Measurements from ENCODE around the gene MGAT5.

The MGAT5 gene

DNA sequence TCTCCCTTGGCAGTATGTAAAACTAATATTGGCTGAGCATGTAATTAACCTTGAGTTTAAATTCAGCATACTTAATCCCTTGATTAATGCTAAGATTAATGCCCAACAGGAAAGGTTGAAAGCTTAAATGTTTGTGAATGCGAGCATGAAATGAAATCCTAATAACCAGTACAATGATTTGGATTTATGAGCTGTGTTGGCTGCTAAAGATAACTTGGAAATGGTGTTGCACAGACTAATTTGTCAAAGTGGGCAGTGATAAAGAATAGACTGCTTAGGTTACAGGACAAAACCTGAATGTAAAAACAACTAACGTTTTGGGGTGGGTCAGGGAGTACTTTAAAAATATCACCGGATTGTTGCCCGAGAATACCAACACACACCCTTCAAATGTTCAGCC is 70.6 kb downstream of the MGAT5 start:
- Histone ChIP-seq H3K4me3 (ENCODE audit: low read length in 2 of 2) (no peak overlapping the region), H2BK12ac (ENCODE audit: low read length) (no peak overlapping the region)
- no CpG with 5 or more reads among the region's 4 CpGs for WGBS, 2 donors (ENCODE audit: extremely low coverage in 2 of 2, insufficient read length in 2 of 2, insufficient replicate concordance in 1 of 2)

DNA sequence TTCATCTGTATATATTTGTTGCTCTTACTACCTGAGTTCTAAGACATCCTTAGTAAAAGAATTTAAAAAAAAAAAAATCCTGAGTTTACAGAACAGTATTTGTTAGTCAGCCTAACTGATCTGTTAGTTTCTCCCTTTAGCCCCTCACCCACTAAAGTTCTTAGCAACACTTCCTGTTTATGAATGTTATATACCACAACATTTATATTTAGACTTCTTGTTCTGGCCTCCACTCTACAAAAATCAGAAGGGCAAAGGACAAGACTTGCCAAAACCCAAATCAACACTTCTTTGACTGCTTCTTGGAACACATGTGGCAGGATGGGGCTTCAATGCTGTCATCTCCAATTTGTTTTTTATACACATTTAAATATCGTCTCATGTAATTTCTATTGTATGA is 71.1 kb downstream of the MGAT5 start:
- no peak overlapping the region for H2AK5ac ChIP-seq (ENCODE audit: low read depth, low read length)
- no peaks in the 10 kb centered on the region for H3K4me1 ChIP-seq (ENCODE audit: control insufficient read depth in 2 of 2, insufficient read depth in 1 of 2, low read depth in 1 of 2, low read length in 2 of 2)
- H2BK120ac ChIP-seq (ENCODE audit: low read depth, low read length): no peak overlapping the region
- peaks cover 4 to 13% of the 10 kb centered on the region in 2 donors for H3K9me3 ChIP-seq (replicated peaks in 1 of 2; ENCODE audit: control insufficient read depth in 2 of 2, insufficient read depth in 1 of 2, low read depth in 1 of 2, low read length in 2 of 2)
- no peak overlapping the region for H4K8ac ChIP-seq (ENCODE audit: low read depth, low read length)
- no peak overlapping the region for H3K18ac ChIP-seq (ENCODE audit: low read length)
- no CpG with 5 or more reads among the region's 1 CpG for WGBS, 2 donors (ENCODE audit: extremely low coverage in 2 of 2, insufficient read length in 2 of 2, insufficient replicate concordance in 1 of 2)
- no peaks in the 10 kb centered on the region for H3K79me1 ChIP-seq (ENCODE audit: low read depth, low read length)
- no peak overlapping the region for H3K4me2 ChIP-seq (ENCODE audit: insufficient read depth, low read length, poor library complexity, severe bottlenecking)
- no peak overlapping the region for H3K4ac ChIP-seq (ENCODE audit: low read length)
- no peak overlapping the region for H2AFZ ChIP-seq (ENCODE audit: low read length)
- no peak overlapping the region for H3K14ac ChIP-seq (ENCODE audit: low read length)
- DNase-seq (ENCODE audit: low spot score): no peak
- H3K36me3 ChIP-seq (replicated peaks in 1 of 2; ENCODE audit: control insufficient read depth in 2 of 2, insufficient read depth in 2 of 2, low read length in 2 of 2): peaks cover 3 to 7% of the 10 kb centered on the region in 2 donors
- H3K27me3 ChIP-seq (ENCODE audit: control insufficient read depth in 3 of 3, insufficient read depth in 3 of 3, low read depth in 1 of 3, low read length in 3 of 3): no peaks in the 10 kb centered on the region
- no peak overlapping the region for H3K4me3 ChIP-seq (ENCODE audit: low read length in 2 of 2)
- H3K9ac ChIP-seq (ENCODE audit: low read depth, low read length, poor library complexity): no peak overlapping the region
- no peak overlapping the region for H2BK15ac ChIP-seq (ENCODE audit: low read length)
- H2BK5ac ChIP-seq (ENCODE audit: low read length): no peak overlapping the region
- H3K23ac ChIP-seq (ENCODE audit: low read depth, low read length, poor library complexity): no peak overlapping the region
- H2BK12ac ChIP-seq (ENCODE audit: low read length): no peak overlapping the region
- no peak overlapping the region for H4K91ac ChIP-seq (ENCODE audit: low read depth, low read length, poor library complexity)
- no peak overlapping the region for H3K27ac ChIP-seq (replicated peaks; ENCODE audit: low read length)

More for the DNA sequence above, 70.6 kb downstream of the MGAT5 start:
- Histone ChIP-seq H2AFZ (ENCODE audit: low read length) (no peak overlapping the region), H3K14ac (ENCODE audit: low read length) (no peak overlapping the region), H4K91ac (ENCODE audit: low read depth, low read length, poor library complexity) (no peak overlapping the region), H3K23ac (ENCODE audit: low read depth, low read length, poor library complexity) (no peak overlapping the region), H3K4ac (ENCODE audit: low read length) (no peak overlapping the region), H3K79me1 (ENCODE audit: low read depth, low read length) (no peaks in the 10 kb centered on the region), H2AK5ac (ENCODE audit: low read depth, low read length) (no peak overlapping the region), H3K9me3 (replicated peaks in 1 of 2; ENCODE audit: control insufficient read depth in 2 of 2, insufficient read depth in 1 of 2, low read depth in 1 of 2, low read length in 2 of 2) (peaks cover 4 to 13% of the 10 kb centered on the region in 2 donors), H3K27me3 (ENCODE audit: control insufficient read depth in 3 of 3, insufficient read depth in 3 of 3, low read depth in 1 of 3, low read length in 3 of 3) (no peaks in the 10 kb centered on the region), H2BK15ac (ENCODE audit: low read length) (no peak overlapping the region), H3K36me3 (replicated peaks in 1 of 2; ENCODE audit: control insufficient read depth in 2 of 2, insufficient read depth in 2 of 2, low read length in 2 of 2) (peaks cover 3 to 12% of the 10 kb centered on the region in 2 donors), H2BK5ac (ENCODE audit: low read length) (no peak overlapping the region), H3K4me2 (ENCODE audit: insufficient read depth, low read length, poor library complexity, severe bottlenecking) (no peak overlapping the region), H4K8ac (ENCODE audit: low read depth, low read length) (no peak overlapping the region), H3K18ac (ENCODE audit: low read length) (no peak overlapping the region), H3K9ac (ENCODE audit: low read depth, low read length, poor library complexity) (no peak overlapping the region), H2BK120ac (ENCODE audit: low read depth, low read length) (no peak overlapping the region), H3K27ac (replicated peaks; ENCODE audit: low read length) (no peak overlapping the region), H3K4me1 (ENCODE audit: control insufficient read depth in 2 of 2, insufficient read depth in 1 of 2, low read depth in 1 of 2, low read length in 2 of 2) (no peaks in the 10 kb centered on the region)
- no peak for DNase-seq (ENCODE audit: low spot score)

DNA sequence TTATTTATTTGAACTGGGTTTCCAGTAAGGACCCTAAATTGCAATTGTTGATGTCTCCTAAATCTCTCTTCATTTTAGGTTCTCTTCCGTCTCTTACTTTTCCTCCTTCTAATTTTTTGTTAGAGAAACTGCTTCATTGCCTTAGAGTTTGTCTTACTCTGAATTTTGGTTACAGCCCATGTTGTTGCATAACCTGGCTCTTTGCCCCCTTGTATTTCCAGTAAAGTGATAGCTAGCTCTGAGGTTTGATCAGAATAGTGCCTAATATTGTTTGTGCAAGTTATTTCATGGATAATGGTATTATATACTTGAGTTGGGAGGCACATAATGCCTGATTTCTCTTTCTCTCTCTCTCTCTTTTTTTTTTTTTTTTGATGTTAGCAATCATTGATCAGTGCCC is 71.8 kb downstream of the MGAT5 start:
- Histone ChIP-seq H3K4me2 (ENCODE audit: insufficient read depth, low read length, poor library complexity, severe bottlenecking) (no peak overlapping the region), H2AK5ac (ENCODE audit: low read depth, low read length) (no peak overlapping the region), H3K9ac (ENCODE audit: low read depth, low read length, poor library complexity) (no peak overlapping the region), H2BK12ac (ENCODE audit: low read length) (no peak overlapping the region), H2BK120ac (ENCODE audit: low read depth, low read length) (no peak overlapping the region), H3K14ac (ENCODE audit: low read length) (no peak overlapping the region), H4K91ac (ENCODE audit: low read depth, low read length, poor library complexity) (no peak overlapping the region), H3K4me3 (ENCODE audit: low read length in 2 of 2) (no peak overlapping the region), H2AFZ (ENCODE audit: low read length) (no peak overlapping the region), H3K79me1 (ENCODE audit: low read depth, low read length) (no peaks in the 10 kb centered on the region), H3K4ac (ENCODE audit: low read length) (no peak overlapping the region), H2BK5ac (ENCODE audit: low read length) (no peak overlapping the region), H3K27me3 (ENCODE audit: control insufficient read depth in 3 of 3, insufficient read depth in 3 of 3, low read depth in 1 of 3, low read length in 3 of 3) (no peaks in the 10 kb centered on the region), H3K36me3 (replicated peaks in 1 of 2; ENCODE audit: control insufficient read depth in 2 of 2, insufficient read depth in 2 of 2, low read length in 2 of 2) (peaks cover 3 to 6% of the 10 kb centered on the region in 2 donors), H3K27ac (replicated peaks; ENCODE audit: low read length) (no peak overlapping the region), H3K4me1 (ENCODE audit: control insufficient read depth in 2 of 2, insufficient read depth in 1 of 2, low read depth in 1 of 2, low read length in 2 of 2) (no peaks in the 10 kb centered on the region), H3K9me3 (replicated peaks in 1 of 2; ENCODE audit: control insufficient read depth in 2 of 2, insufficient read depth in 1 of 2, low read depth in 1 of 2, low read length in 2 of 2) (peaks cover 4 to 13% of the 10 kb centered on the region in 2 donors), H3K18ac (ENCODE audit: low read length) (no peak overlapping the region), H4K8ac (ENCODE audit: low read depth, low read length) (no peak overlapping the region), H3K23ac (ENCODE audit: low read depth, low read length, poor library complexity) (no peak overlapping the region), H2BK15ac (ENCODE audit: low read length) (no peak overlapping the region)
- DNase-seq (ENCODE audit: low spot score): no peak
- WGBS, 2 donors (ENCODE audit: extremely low coverage in 2 of 2, insufficient read length in 2 of 2, insufficient replicate concordance in 1 of 2): no CpG with 5 or more reads among the region's 1 CpG

DNA sequence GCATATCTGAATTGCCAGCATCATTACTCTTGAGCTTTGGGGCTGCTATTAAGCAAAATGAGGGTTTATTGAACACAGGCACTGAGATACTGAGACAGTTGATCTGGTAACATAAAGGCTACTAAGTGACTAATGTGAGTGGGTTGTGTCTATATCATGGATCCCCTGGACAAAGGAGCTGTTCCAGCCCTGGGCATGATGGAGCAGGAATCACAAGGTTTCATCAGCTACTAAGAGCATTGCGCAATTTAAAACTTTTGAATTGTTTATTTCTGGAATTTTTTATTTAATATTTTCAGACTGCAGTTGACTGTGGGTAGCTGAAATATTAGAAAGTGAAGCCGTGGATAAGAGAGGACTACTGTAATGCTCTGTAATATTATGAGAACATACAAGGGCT is 73.5 kb downstream of the MGAT5 start:
- H2BK120ac ChIP-seq (ENCODE audit: low read depth, low read length): no peak overlapping the region
- no peak overlapping the region for H2BK5ac ChIP-seq (ENCODE audit: low read length)
- H3K9me3 ChIP-seq (replicated peaks in 1 of 2; ENCODE audit: control insufficient read depth in 2 of 2, insufficient read depth in 1 of 2, low read depth in 1 of 2, low read length in 2 of 2): peaks cover 0 to 4% of the 10 kb centered on the region in 2 donors
- H2BK12ac ChIP-seq (ENCODE audit: low read length): no peak overlapping the region
- no peak overlapping the region for H4K8ac ChIP-seq (ENCODE audit: low read depth, low read length)
- H2BK15ac ChIP-seq (ENCODE audit: low read length): no peak overlapping the region
- no peak overlapping the region for H2AFZ ChIP-seq (ENCODE audit: low read length)
- no peak overlapping the region for H3K4me3 ChIP-seq (ENCODE audit: low read length in 2 of 2)
- WGBS, 2 donors (ENCODE audit: extremely low coverage in 2 of 2, insufficient read length in 2 of 2, insufficient replicate concordance in 1 of 2): no CpG with 5 or more reads among the region's 2 CpGs
- H4K91ac ChIP-seq (ENCODE audit: low read depth, low read length, poor library complexity): no peak overlapping the region
- H3K4me1 ChIP-seq (ENCODE audit: control insufficient read depth in 2 of 2, insufficient read depth in 1 of 2, low read depth in 1 of 2, low read length in 2 of 2): no peaks in the 10 kb centered on the region
- H3K79me1 ChIP-seq (ENCODE audit: low read depth, low read length): no peaks in the 10 kb centered on the region
- H3K36me3 ChIP-seq (replicated peaks in 1 of 2; ENCODE audit: control insufficient read depth in 2 of 2, insufficient read depth in 2 of 2, low read length in 2 of 2): no peaks in the 10 kb centered on the region
- no peak overlapping the region for H2AK5ac ChIP-seq (ENCODE audit: low read depth, low read length)
- no peak overlapping the region for H3K18ac ChIP-seq (ENCODE audit: low read length)
- H3K4ac ChIP-seq (ENCODE audit: low read length): no peak overlapping the region
- H3K27me3 ChIP-seq (ENCODE audit: control insufficient read depth in 3 of 3, insufficient read depth in 3 of 3, low read depth in 1 of 3, low read length in 3 of 3): no peaks in the 10 kb centered on the region
- H3K27ac ChIP-seq (replicated peaks; ENCODE audit: low read length): no peak overlapping the region
- no peak for DNase-seq (ENCODE audit: low spot score)
- H3K14ac ChIP-seq (ENCODE audit: low read length): no peak overlapping the region
- H3K23ac ChIP-seq (ENCODE audit: low read depth, low read length, poor library complexity): no peak overlapping the region
- no peak overlapping the region for H3K9ac ChIP-seq (ENCODE audit: low read depth, low read length, poor library complexity)
- H3K4me2 ChIP-seq (ENCODE audit: insufficient read depth, low read length, poor library complexity, severe bottlenecking): no peak overlapping the region
